Aorta (tissue), 5 donors: Measurements from ENCODE around the gene ZBTB22. TPM values are rescaled to one million over a fixed set of nuclear protein-coding genes. Genes with fewer than 3 reads are reported as not detected.
"Not testable (repeated sequence)": the region's sequence is repeated elsewhere in the genome, so short reads cannot be mapped to it uniquely, and the experiment has no call there.

ENCODE experiments used
- ATAC-seq: fragments of 200-7000 bp; cut with Tn5 transposase; one replicate; pipeline ENCODE4 v1.9.1; 2022; ENCODE audit warnings: moderate library complexity; ENCODE audit not compliant: low FRiP score
- DNase-seq, 2 donors: peaks; one replicate each; pipeline ENCODE4 v3.0.0-alpha.2; 2020
- H3K27ac ChIP-seq, 2 donors: one replicate each; pipeline ENCODE4 v1.5.1; 2013; ENCODE audit warnings: low read length in 2 of 2, mild to moderate bottlenecking in 2 of 2, moderate library complexity in 2 of 2, control low read depth in 1 of 2, inconsistent platforms in 1 of 2, low read depth in 1 of 2
- H3K27me3 ChIP-seq, 2 donors: one replicate each; pipeline ENCODE4 v1.6.1; 2013; ENCODE audit warnings: control low read depth in 1 of 2, low read length in 1 of 2, mild to moderate bottlenecking in 1 of 2, moderate library complexity in 1 of 2; ENCODE audit not compliant: insufficient read depth in 2 of 2, control insufficient read depth in 1 of 2
- H3K36me3 ChIP-seq, 2 donors: one replicate each; pipeline ENCODE4 v1.6.1; 2013; ENCODE audit warnings: control low read depth in 1 of 2, low read length in 1 of 2, mild to moderate bottlenecking in 1 of 2; ENCODE audit not compliant: insufficient read depth in 2 of 2, control insufficient read depth in 1 of 2
- H3K4me1 ChIP-seq, 2 donors: one replicate each; pipeline ENCODE4 v1.6.1; 2013; ENCODE audit warnings: low read length in 2 of 2, control low read depth in 1 of 2, mild to moderate bottlenecking in 1 of 2, moderate library complexity in 1 of 2; ENCODE audit not compliant: insufficient read depth in 2 of 2, control insufficient read depth in 1 of 2
- H3K4me3 ChIP-seq, 2 donors: one replicate each; pipeline ENCODE4 v1.5.1; 2013; ENCODE audit warnings: low read length in 2 of 2, control low read depth in 1 of 2, mild to moderate bottlenecking in 1 of 2
- H3K9me3 ChIP-seq: one replicate; pipeline ENCODE4 v1.6.1; 2013; ENCODE audit warnings: mild to moderate bottlenecking, low read length; ENCODE audit not compliant: control insufficient read depth
- WGBS, 2 donors: extraction: QIAGEN DNeasy Blood & Tissue Kit; methylation state at CpG; one replicate each; pipeline ENCODE4 v1.1.7; 2013; 5-methylcytosine and 5-hydroxymethylcytosine counted together
- intact Hi-C, 2 donors: fragments of 100-400 bp; cut with DNase I; formaldehyde crosslinking; loops; one replicate each; pipeline versions ENCODE4 v1.14.2 to v1.15.0; 2022
- long read RNA-seq, 2 donors: library from polyadenylated mRNA; unstranded; transcript quantifications; one replicate each; pipeline ENCODE4 v2.0.0, GENCODE V29; 2020 to 2021
- polyA plus RNA-seq, 2 donors: library from polyadenylated mRNA; stranded (reverse); fragments of 200-250 nt; gene quantifications; one replicate each; pipeline ENCODE4 v1.2.3, GENCODE V29; 2013
- total RNA-seq, 2 donors: library from RNA; stranded (reverse); fragmentation: NEBNext Ultra II Directional; extraction: Animal tissue kit (Norgen Biotek cat#: 25700); gene quantifications; one replicate each; pipeline ENCODE4 v1.2.1, GENCODE V29; 2021
- donor health status: healthy with polysubstance abuse.
- donor health status: Bipolar disorder and iron deficiency.
- donor health status: DM: no; HTN: no; CAD: no.
- donor health status: DM: no; HTN: no; CAD: no.
- donor health status: DM: yes; HTN: yes; CAD: no.

The ZBTB22 gene, protein sequence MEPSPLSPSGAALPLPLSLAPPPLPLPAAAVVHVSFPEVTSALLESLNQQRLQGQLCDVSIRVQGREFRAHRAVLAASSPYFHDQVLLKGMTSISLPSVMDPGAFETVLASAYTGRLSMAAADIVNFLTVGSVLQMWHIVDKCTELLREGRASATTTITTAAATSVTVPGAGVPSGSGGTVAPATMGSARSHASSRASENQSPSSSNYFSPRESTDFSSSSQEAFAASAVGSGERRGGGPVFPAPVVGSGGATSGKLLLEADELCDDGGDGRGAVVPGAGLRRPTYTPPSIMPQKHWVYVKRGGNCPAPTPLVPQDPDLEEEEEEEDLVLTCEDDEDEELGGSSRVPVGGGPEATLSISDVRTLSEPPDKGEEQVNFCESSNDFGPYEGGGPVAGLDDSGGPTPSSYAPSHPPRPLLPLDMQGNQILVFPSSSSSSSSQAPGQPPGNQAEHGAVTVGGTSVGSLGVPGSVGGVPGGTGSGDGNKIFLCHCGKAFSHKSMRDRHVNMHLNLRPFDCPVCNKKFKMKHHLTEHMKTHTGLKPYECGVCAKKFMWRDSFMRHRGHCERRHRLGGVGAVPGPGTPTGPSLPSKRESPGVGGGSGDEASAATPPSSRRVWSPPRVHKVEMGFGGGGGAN
- 10 to 100 TPM; 21.3 TPM for total RNA-seq
- 10 to 100 TPM in 1 of 2 donors, 1 to 10 TPM in 1; 6.4 to 15.1 TPM for polyA plus RNA-seq
- long read RNA-seq, donor 1, partial matches to known transcripts: 0 of 84 reads
- long read RNA-seq, donor 1, other reads (novel, unspliced or antisense): 84 of 84 reads
- long read RNA-seq, donor 2, transcript ZBTB22-208 (2 exons, 2,651 nt): major isoform, 19 of 31 reads
- long read RNA-seq, donor 2, partial matches to known transcripts: 0 of 31 reads
- long read RNA-seq, donor 2, other reads (novel, unspliced or antisense): 12 of 31 reads

DNA sequence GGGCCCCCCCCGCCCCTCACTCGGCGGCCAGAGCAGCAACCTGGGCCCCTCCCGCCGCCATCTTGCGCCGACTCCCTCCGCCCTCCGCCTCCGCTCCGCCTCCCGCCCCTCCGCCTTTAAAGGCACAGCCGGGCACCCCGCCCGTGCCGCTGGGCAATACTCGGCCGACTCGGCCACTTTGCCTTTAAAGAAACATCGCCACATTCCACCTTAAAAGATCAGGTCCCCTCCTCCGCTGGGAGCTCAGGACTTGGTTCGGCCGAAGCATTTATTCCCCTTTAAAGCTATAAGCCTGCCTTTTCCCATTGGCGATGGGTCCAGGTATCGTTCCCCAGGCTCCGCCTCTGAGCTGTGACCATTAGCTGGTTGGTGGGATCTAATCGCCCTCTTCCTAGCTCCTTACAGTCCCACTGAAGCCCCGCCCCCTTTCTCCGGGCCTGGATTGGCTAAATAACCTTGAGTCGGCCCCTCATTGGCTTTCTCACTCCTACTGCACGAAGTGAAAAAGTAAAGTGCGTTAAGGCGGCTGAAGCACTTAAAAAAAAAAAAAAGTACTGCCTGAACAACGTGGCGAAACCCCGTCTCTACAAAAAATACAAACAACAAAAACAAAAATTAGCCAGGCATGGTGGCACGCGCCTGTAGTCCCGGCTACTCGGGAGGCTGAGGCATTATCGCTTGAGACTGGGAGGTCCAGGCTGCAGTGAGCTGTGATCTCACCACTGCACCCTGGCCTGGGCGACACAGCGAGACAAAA, at the start of gene ZBTB22:
ZBTB22 (minus strand) TSS at position 76 of the 757 bp plus-strand sequence. CDS start 828 bp downstream, outside the sequence.
- H3K9me3 ChIP-seq: no peaks in the 10 kb centered on the region
- peaks cover 0 to 2% of the 10 kb centered on the region in 2 donors for H3K36me3 ChIP-seq
- peak within 1 kb of the TSS in 1 of 2 donors; percentile 67 for H3K27ac ChIP-seq
- intact Hi-C loops: loop anchor here in 1 of 2 donors (2.0 kb wide), 1 partner anchor 345 kb away; no protein-coding TSS in a partner anchor
- 1% methylated on average over 44 of the region's 44 CpGs for WGBS, 2 donors
- H3K27me3 ChIP-seq: no peaks in the 10 kb centered on the region
- ATAC-seq (peak; percentile 87), DNase-seq (peak; percentile 99 to 100)
- peak within 1 kb of the TSS in 1 of 2 donors; percentile 45 for H3K4me3 ChIP-seq
- peaks cover 0 to 4% of the 10 kb centered on the region in 2 donors for H3K4me1 ChIP-seq

DNA sequence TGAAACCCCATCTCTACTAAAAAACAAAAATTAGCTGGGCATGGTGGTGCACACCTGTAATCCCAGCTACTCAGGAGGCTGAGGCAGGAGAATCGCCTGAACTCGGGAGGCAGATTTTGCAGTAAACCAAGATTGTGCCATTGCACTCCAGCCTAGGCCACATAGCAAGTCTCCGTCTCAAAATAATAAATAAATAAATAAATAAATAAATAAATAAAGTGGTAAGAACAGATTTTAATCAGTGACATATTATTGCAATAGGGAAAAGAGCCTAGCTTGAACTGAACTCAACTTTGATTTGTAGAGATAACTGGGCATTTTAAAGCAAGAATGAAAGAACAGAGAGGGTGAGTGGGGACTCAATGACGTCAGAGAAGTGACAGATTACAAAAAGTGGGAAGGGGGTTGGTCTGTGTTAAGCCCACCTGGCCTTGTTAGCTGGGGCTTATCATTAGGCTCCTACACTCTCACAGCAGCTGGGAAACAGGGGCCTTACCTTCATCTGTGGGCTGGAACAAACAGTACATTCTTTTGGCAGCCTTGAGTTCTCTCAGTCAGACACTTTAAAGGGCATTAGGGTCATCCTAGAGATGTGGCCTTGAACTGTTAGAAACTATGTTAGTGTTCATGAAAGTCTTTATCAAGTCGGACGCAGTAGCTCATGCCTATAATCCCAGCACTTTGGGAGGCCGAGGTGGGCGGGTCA, 49.6 kb upstream of the ZBTB22 start:
- no peak for ATAC-seq

DNA sequence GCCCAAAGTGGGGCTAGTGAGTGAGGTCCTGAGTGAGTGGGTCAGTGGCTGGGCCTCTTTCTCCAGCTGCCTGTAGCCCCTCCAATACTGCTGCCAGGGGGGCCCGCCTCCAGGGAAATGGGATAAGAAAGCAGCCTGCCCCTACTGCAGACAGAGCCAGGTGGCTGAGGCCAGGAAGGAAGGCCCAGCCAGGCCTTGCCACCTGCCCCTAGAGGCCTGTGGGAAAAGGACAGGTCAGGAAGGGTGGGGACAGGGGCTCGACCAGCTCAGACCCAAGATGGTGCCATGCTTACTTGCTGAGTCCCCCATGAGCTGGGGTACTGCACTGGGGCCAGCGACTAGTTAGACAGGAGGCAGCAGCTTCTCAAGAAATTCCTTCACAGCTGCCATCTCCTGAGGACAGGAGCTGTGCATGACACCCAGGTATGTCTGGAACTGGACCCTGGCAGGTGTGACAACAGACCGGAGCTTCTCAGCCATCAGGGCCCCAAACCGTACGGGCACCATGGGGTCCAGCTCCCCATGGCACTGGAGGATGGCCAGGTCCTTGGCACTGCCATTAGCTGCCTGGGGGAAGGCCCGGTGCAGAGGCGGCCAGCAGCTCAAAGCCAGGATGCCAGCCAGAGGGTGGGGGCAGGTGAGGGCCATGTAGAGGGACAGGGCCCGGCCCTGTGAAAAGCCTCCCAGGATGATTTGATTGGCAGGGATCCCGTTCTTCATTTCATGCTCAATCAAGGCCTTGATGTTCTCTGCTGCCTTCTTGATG, 47.8 kb upstream of the ZBTB22 start:
- ATAC-seq, H3K9me3 ChIP-seq, H3K27ac ChIP-seq, intact Hi-C loops, H3K4me3 ChIP-seq, H3K27me3 ChIP-seq, H3K4me1 ChIP-seq, DNase-seq, H3K36me3 ChIP-seq: not testable (repeated sequence)
- 74 to 82% methylated on average over 10 of the region's 10 CpGs for WGBS, 2 donors

More for the DNA sequence above, 49.6 kb upstream of the ZBTB22 start:
- H3K36me3 ChIP-seq: no peaks in the 10 kb centered on the region
- 83 to 87% methylated on average over 8 of the region's 8 CpGs for WGBS, 2 donors
- no peak overlapping the region for H3K4me3 ChIP-seq
- DNase-seq: no peak
- no peaks in the 10 kb centered on the region for H3K4me1 ChIP-seq
- no peak overlapping the region for H3K27ac ChIP-seq
- intact Hi-C loops: no loop called here
- H3K27me3 ChIP-seq: no peaks in the 10 kb centered on the region
- H3K9me3 ChIP-seq: no peaks in the 10 kb centered on the region

DNA sequence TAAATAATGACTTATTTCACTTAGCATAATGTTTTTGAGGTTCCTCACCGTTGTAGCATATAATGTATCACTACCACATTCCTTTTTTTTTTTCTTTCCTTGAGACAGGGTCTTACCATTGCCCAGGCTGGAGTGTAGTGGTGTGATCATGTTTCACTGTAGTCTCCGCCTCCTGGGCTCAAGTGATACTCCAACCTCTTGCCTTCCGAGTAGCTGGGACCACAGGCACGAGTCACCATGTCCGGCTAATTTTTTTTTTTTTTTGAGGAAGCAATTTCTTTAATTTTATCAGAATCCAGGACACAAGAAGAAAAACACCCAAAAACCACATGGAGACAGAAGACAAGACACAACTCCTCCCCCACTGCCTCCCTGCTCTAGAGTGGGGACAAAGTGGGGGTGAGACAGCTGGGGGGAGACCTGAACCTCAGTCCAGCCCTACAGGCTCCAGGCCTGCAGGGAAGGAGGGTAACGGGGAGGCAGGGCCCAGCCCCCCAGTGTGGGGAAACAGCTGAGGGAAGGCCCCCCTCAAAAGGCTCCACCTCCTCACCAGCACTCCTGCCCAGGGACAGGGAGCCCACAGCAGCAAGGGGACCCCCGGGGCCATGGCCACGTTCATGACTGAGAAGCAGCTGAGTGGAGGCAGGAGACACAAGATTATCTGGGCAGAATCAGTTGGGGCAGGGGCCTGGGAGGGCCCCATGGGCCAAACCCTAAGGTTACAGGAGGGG, 47.1 kb upstream of the ZBTB22 start:
- H3K27ac ChIP-seq, H3K36me3 ChIP-seq, H3K27me3 ChIP-seq, DNase-seq, intact Hi-C loops, H3K9me3 ChIP-seq, ATAC-seq, H3K4me3 ChIP-seq, H3K4me1 ChIP-seq: not testable (repeated sequence)
- WGBS, 2 donors: 28 to 30% methylated on average over 7 of the region's 8 CpGs

DNA sequence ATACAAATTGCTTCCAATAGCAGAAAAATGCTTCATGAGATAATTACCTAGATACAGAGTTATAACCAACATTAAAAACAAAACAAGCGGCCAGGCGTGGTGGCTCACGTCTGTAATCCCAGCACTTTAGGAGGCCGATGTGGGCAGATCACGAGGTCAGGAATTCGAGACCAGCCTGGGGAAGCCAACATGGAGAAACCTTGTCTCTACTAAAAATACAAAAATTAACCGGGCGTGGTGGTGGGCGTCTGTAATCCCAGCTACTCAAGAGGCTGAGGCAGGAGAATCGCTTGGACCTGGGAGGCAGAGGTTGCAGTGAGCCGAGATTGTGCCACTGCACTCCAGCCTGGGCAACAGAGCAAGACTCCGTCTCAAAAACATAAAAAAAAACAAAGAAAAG, 45.9 kb upstream of the ZBTB22 start:
- H3K9me3 ChIP-seq, DNase-seq, H3K27ac ChIP-seq, H3K4me3 ChIP-seq, intact Hi-C loops, ATAC-seq, H3K4me1 ChIP-seq, H3K36me3 ChIP-seq, H3K27me3 ChIP-seq: not testable (repeated sequence)
- 76 to 78% methylated on average over 12 of the region's 12 CpGs for WGBS, 2 donors

DNA sequence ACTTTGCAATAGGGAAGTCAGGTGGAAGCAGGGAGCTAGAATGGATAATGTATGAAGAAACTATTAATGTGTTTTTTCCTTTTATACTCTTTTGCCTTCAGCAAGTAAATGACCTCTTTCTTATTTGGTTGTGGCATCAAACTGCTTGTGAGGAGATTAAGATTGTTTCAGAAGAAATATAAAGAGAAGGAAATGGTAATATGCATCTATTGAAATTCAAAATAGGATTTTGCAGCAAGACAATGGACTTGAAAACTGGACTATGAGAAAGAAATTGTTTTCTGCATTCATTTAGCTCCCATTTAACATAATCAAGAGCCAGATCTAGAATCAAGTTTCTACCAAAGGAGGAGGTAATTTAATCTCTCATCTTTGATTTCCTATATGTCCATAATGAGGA, 41.8 kb upstream of the ZBTB22 start:
- Histone ChIP-seq H3K4me3 (no peak overlapping the region), H3K9me3 (no peaks in the 10 kb centered on the region), H3K27me3 (no peaks in the 10 kb centered on the region), H3K27ac (no peak overlapping the region), H3K36me3 (no peaks in the 10 kb centered on the region), H3K4me1 (no peaks in the 10 kb centered on the region)
- DNase-seq (no peak), ATAC-seq (no peak)
- intact Hi-C loops: no loop called here

DNA sequence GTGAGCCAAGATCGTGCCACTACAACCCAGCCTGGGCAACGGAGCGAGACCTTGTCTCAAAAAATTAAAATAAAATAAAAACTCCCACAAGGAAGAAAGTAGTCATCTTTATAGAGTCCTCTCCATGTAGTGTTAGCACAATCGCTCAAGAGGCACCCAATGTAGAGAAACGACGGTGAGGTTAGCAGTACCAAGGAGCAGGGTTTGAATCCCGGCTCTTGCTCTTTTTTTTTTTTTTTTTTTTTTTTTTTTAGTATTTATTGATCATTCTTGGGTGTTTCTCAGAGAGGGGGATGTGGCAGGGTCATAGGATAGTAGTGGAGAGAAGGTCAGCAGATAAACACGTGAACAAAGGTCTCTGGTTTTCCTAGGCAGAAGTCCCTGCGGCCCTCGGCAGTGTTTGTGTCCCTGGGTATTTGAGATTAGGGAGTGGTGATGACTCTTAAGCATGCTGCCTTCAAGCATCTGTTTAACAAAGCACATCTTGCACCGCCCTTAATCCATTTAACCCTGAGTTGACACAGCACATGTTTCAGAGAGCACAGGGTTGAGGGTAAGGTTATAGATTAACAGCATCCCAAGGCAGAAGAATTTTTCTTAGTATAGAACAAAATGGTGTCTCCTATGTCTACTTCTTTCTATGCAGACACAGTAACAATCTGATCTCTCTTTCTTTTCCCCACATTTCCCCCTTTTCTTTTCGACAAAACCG, 39.8 kb upstream of the ZBTB22 start:
- ATAC-seq, H3K4me3 ChIP-seq, H3K27me3 ChIP-seq, H3K4me1 ChIP-seq, H3K36me3 ChIP-seq, intact Hi-C loops, H3K9me3 ChIP-seq, DNase-seq, H3K27ac ChIP-seq: not testable (repeated sequence)
- 66 to 71% methylated on average over 13 of the region's 13 CpGs for WGBS, 2 donors
